Neuronal stem cell (in vitro differentiated cells): ENCODE results near the gene ADAM12.

ENCODE experiments used
- DNase-seq: peaks from one replicate; pipeline ENCODE4 v3.0.0-alpha.2; 2013; ENCODE audit warnings: low spot score
- H2AFZ ChIP-seq: one replicate; pipeline ENCODE4 v1.6.1; 2013; ENCODE audit warnings: mild to moderate bottlenecking, low read length, inconsistent platforms
- H2AK5ac ChIP-seq: 2 replicates; pipeline ENCODE4 v1.6.1; 2013; ENCODE audit warnings: low read depth, mild to moderate bottlenecking, inconsistent platforms, low read length, moderate library complexity, mixed read lengths
- H2BK120ac ChIP-seq: 2 replicates; pipeline ENCODE4 v1.6.1; 2013; ENCODE audit warnings: low read depth, mild to moderate bottlenecking, inconsistent platforms, low read length, moderate library complexity, mixed read lengths
- H2BK12ac ChIP-seq: one replicate; pipeline ENCODE4 v1.6.1; 2013; ENCODE audit warnings: low read length, inconsistent platforms
- H2BK15ac ChIP-seq: 2 replicates; pipeline ENCODE4 v1.6.1; 2013; ENCODE audit warnings: mild to moderate bottlenecking, low read length, inconsistent platforms, mixed read lengths
- H2BK5ac ChIP-seq: one replicate; pipeline ENCODE4 v1.6.1; 2013; ENCODE audit warnings: inconsistent platforms, mild to moderate bottlenecking, low read length, moderate library complexity
- H3K14ac ChIP-seq: one replicate; pipeline ENCODE4 v1.6.1; 2013; ENCODE audit warnings: low read length, inconsistent platforms
- H3K18ac ChIP-seq: 2 replicates; pipeline ENCODE4 v1.6.1; 2013; ENCODE audit warnings: low read length, inconsistent platforms
- H3K23ac ChIP-seq: 2 replicates; pipeline ENCODE4 v1.6.1; 2013; ENCODE audit warnings: low read depth, mild to moderate bottlenecking, mixed read lengths, low read length, inconsistent platforms; ENCODE audit not compliant: poor library complexity
- H3K27ac ChIP-seq: replicated peaks from 3 replicates; pipeline ENCODE4 v1.5.1; 2013; ENCODE audit warnings: low read length, inconsistent platforms
- H3K27me3 ChIP-seq, 3 experiments: 2 replicates each; pipeline ENCODE4 v1.6.1; 2013; ENCODE audit warnings: low read length in 3 of 3, mild to moderate bottlenecking in 2 of 3, inconsistent platforms in 1 of 3, low read depth in 1 of 3, mixed read lengths in 1 of 3, moderate library complexity in 1 of 3; ENCODE audit not compliant: control insufficient read depth in 3 of 3, insufficient read depth in 3 of 3
- H3K36me3 ChIP-seq, 2 donors: replicated peaks in 1 of 2; 2 replicates each; pipeline ENCODE4 v1.6.1; 2013; ENCODE audit warnings: low read length in 2 of 2; ENCODE audit not compliant: control insufficient read depth in 2 of 2, insufficient read depth in 2 of 2
- H3K4ac ChIP-seq: 2 replicates; pipeline ENCODE4 v1.6.1; 2013; ENCODE audit warnings: inconsistent platforms, mild to moderate bottlenecking, low read length, moderate library complexity
- H3K4me1 ChIP-seq, 2 donors: 1 replicate in 1 of 2; 2 replicates in 1 of 2; pipeline ENCODE4 v1.6.1; 2013; ENCODE audit warnings: low read length in 2 of 2, low read depth in 1 of 2; ENCODE audit not compliant: control insufficient read depth in 2 of 2, insufficient read depth in 1 of 2
- H3K4me2 ChIP-seq: one replicate; pipeline ENCODE4 v1.6.1; 2013; ENCODE audit warnings: mild to moderate bottlenecking, low read length, inconsistent platforms; ENCODE audit not compliant: insufficient read depth, poor library complexity, severe bottlenecking
- H3K4me3 ChIP-seq, 2 donors: 2 replicates each; pipeline ENCODE4 v1.5.1; 2013; ENCODE audit warnings: low read length in 2 of 2, mild to moderate bottlenecking in 2 of 2, inconsistent platforms in 1 of 2, moderate library complexity in 1 of 2
- H3K79me1 ChIP-seq: one replicate; pipeline ENCODE4 v1.6.1; 2013; ENCODE audit warnings: low read depth, mild to moderate bottlenecking, inconsistent platforms, low read length, moderate library complexity
- H3K9ac ChIP-seq: one replicate; pipeline ENCODE4 v1.6.1; 2013; ENCODE audit warnings: mild to moderate bottlenecking, low read depth, low read length, inconsistent platforms; ENCODE audit not compliant: poor library complexity
- H3K9me3 ChIP-seq, 2 donors: replicated peaks in 1 of 2; 2 replicates each; pipeline versions ENCODE3 to v1.6.1; 2013; ENCODE audit warnings: low read length in 2 of 2, mild to moderate bottlenecking in 2 of 2, inconsistent platforms in 1 of 2, low read depth in 1 of 2, mixed read lengths in 1 of 2, moderate library complexity in 1 of 2; ENCODE audit not compliant: control insufficient read depth in 2 of 2, insufficient read depth in 1 of 2
- H4K8ac ChIP-seq: one replicate; pipeline ENCODE4 v1.6.1; 2013; ENCODE audit warnings: low read depth, mild to moderate bottlenecking, inconsistent platforms, low read length, moderate library complexity
- H4K91ac ChIP-seq: one replicate; pipeline ENCODE4 v1.6.1; 2013; ENCODE audit warnings: low read length, low read depth, mild to moderate bottlenecking, inconsistent platforms; ENCODE audit not compliant: poor library complexity
- WGBS, 2 donors: extraction: QIAGEN DNeasy Blood & Tissue Kit; methylation state at CpG; one replicate each; pipeline ENCODE4 v1.1.7; 2013; ENCODE audit warnings: missing lambda C conversion rate in 2 of 2, mixed read lengths in 1 of 2; ENCODE audit not compliant: insufficient read length in 2 of 2, insufficient replicate concordance in 1 of 2; ENCODE audit errors: extremely low coverage in 2 of 2; 5-methylcytosine and 5-hydroxymethylcytosine counted together

The ADAM12 gene

DNA sequence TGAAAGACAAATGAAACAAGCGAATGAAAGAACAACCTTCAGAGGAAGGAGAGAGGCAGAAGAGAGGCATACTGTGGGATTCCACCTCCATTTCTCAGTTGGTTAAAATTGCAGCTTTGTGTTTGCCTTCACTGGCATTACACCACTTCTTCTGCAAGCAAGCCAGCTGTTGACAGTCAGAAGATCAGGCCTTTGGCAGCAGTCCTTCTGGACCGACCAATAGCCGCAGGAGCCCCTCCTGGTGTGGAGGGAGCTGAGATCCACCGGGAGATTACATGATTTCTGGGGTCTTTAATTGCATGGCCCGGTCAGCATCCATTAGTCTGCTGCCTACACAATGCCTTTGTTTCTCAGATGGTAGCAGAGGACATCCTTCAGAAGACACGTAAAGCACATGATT lies 206.7 kb downstream of the ADAM12 start:
- H2BK12ac ChIP-seq, result no peak overlapping the region
- H3K27me3 ChIP-seq, result no peaks in the 10 kb centered on the region
- no peaks in the 10 kb centered on the region for H3K36me3 ChIP-seq
- no peak overlapping the region for H2BK120ac ChIP-seq
- no peak overlapping the region for H3K4me3 ChIP-seq
- no peak overlapping the region for H2AK5ac ChIP-seq
- H3K27ac ChIP-seq, result no peak overlapping the region
- H3K4ac ChIP-seq, result no peak overlapping the region
- H2AFZ ChIP-seq, result no peak overlapping the region
- no peak overlapping the region for H3K23ac ChIP-seq
- H3K4me2 ChIP-seq, result no peak overlapping the region
- WGBS, 2 donors, result no CpG with 5 or more reads among the region's 6 CpGs
- no peak overlapping the region for H4K91ac ChIP-seq
- no peak overlapping the region for H2BK5ac ChIP-seq
- no peak overlapping the region for H4K8ac ChIP-seq
- H3K9me3 ChIP-seq, result peaks cover 0 to 5% of the 10 kb centered on the region in 2 donors
- peak overlapping the region; percentile 50 for H3K18ac ChIP-seq
- no peak overlapping the region for H2BK15ac ChIP-seq
- H3K4me1 ChIP-seq, result peaks cover 6 to 19% of the 10 kb centered on the region in 2 donors
- no peaks in the 10 kb centered on the region for H3K79me1 ChIP-seq
- no peak overlapping the region for H3K14ac ChIP-seq
- DNase-seq, result no peak
- H3K9ac ChIP-seq, result no peak overlapping the region

DNA sequence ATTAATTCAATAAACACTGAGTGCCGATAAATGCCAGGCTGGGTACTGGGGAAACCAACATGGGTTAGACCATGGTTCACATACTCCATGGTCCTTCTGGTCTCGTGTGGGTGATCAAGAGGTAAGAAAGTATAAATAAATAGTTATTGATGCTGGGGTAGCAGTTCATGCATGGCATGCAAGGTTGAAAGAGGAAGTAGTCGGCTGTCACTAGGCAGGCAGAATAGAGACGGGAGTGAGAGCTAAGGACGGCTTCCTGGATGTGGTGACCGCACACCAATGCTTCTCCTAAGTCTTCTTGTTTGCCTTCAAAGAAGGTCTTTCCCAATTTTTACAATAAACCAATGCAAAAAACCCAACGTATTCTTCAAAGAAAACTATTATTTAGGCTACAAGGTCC lies 208.6 kb downstream of the ADAM12 start:
- peaks cover 0 to 5% of the 10 kb centered on the region in 2 donors for H3K9me3 ChIP-seq
- H2BK15ac ChIP-seq, result no peak overlapping the region
- no peak overlapping the region for H2BK5ac ChIP-seq
- H3K4ac ChIP-seq, result no peak overlapping the region
- WGBS, 2 donors, result no CpG with 5 or more reads among the region's 7 CpGs
- H3K9ac ChIP-seq, result no peak overlapping the region
- peaks cover 16 to 30% of the 10 kb centered on the region in 2 donors for H3K4me1 ChIP-seq
- H2AK5ac ChIP-seq, result no peak overlapping the region
- DNase-seq, result no peak
- no peaks in the 10 kb centered on the region for H3K36me3 ChIP-seq
- no peak overlapping the region for H2AFZ ChIP-seq
- H3K4me3 ChIP-seq, result no peak overlapping the region
- H3K79me1 ChIP-seq, result no peaks in the 10 kb centered on the region
- H3K23ac ChIP-seq, result no peak overlapping the region
- H2BK12ac ChIP-seq, result no peak overlapping the region
- no peaks in the 10 kb centered on the region for H3K27me3 ChIP-seq
- no peak overlapping the region for H4K8ac ChIP-seq
- no peak overlapping the region for H2BK120ac ChIP-seq
- no peak overlapping the region for H3K14ac ChIP-seq
- no peak overlapping the region for H3K18ac ChIP-seq
- no peak overlapping the region for H3K27ac ChIP-seq
- no peak overlapping the region for H4K91ac ChIP-seq
- H3K4me2 ChIP-seq, result no peak overlapping the region

DNA sequence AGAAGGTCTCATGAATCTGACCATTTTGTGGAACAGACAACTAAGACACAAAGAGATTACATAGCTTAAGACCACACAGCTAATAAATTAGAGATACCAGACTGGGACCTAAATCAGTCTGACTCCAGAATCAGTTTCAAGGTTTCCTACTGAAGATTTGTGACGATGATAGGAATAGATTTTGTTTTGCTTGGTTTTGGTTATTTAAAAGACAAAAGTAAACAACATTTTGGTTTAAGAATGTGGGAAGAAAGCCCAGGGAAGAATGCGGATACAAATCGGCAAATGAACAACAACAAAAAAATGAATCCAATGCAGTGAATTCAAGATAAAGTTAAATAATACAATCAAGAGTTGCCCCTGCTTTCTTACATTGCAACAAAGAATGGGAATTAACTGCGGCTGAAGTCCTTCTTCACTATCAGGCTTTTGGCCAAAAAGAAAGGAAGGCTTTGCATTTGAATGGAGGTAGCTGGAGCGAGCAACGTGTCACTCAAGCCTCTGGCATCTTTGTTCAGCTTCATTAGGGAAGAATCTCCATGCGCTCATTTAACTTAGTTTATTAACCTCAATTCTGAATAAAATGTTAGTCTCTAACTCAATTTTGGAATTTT lies 210.8 kb downstream of the ADAM12 start:
- Histone ChIP-seq H2AK5ac (no peak overlapping the region), H3K18ac (no peak overlapping the region), H2BK12ac (no peak overlapping the region), H3K4me2 (no peak overlapping the region), H3K4ac (no peak overlapping the region), H3K4me3 (no peak overlapping the region), H4K8ac (no peak overlapping the region), H2AFZ (peak overlapping the region; percentile 5), H3K79me1 (no peaks in the 10 kb centered on the region), H3K14ac (no peak overlapping the region), H2BK5ac (no peak overlapping the region), H3K23ac (no peak overlapping the region), H3K27ac (peak overlapping the region; percentile 73), H3K27me3 (no peaks in the 10 kb centered on the region), H3K9ac (no peak overlapping the region), H2BK120ac (no peak overlapping the region), H3K4me1 (peaks cover 18 to 33% of the 10 kb centered on the region in 2 donors), H3K9me3 (peaks cover 0 to 5% of the 10 kb centered on the region in 2 donors), H2BK15ac (no peak overlapping the region), H4K91ac (no peak overlapping the region), H3K36me3 (no peaks in the 10 kb centered on the region)
- DNase-seq, result peak; percentile 58
- WGBS, 2 donors, result no CpG with 5 or more reads among the region's 7 CpGs

DNA sequence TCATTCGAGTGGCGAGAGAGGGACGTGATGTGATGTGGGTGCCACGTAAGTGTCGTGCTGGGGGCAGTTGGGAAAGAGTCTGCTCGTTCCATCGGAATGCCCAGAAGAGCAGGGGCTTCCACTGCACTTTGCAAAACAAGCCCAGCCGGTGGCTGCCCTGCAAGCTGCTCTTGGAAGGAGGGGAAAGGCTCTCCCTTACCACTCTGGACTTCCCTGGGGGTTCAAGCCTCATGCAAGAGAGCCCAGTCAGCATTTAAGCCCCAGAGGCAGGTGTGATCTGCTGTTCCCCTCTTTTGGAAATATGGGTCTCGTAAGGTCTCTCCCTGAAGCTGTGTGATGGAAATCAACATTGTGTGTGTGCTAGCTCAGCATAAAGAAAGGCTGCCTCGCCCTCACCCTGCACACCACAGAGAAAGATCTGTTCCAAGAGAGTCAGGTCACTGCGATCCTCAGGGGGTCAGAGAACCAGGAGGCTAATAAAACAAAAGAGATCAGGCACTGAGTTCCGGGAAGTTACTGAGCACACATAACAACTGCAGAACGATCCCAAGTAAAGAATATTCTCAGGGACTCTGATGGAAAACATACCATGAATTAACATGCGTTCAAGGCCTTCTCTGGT lies 212.5 kb downstream of the ADAM12 start:
- Histone ChIP-seq H3K23ac (no peak overlapping the region), H3K18ac (peak overlapping the region; percentile 82), H4K8ac (no peak overlapping the region), H3K14ac (no peak overlapping the region), H3K36me3 (no peaks in the 10 kb centered on the region), H3K27me3 (no peaks in the 10 kb centered on the region), H2BK15ac (no peak overlapping the region), H3K79me1 (no peaks in the 10 kb centered on the region), H3K27ac (peak overlapping the region; percentile 80), H2BK12ac (no peak overlapping the region), H3K9ac (no peak overlapping the region), H3K4me2 (no peak overlapping the region), H2BK5ac (peak overlapping the region; percentile 50), H2AFZ (peak overlapping the region; percentile 71), H4K91ac (no peak overlapping the region), H3K4me3 (no peak overlapping the region), H3K4me1 (peaks cover 18 to 40% of the 10 kb centered on the region in 2 donors), H2AK5ac (no peak overlapping the region), H3K9me3 (peaks cover 0 to 5% of the 10 kb centered on the region in 2 donors), H3K4ac (no peak overlapping the region), H2BK120ac (no peak overlapping the region)
- WGBS, 2 donors, result no CpG with 5 or more reads among the region's 14 CpGs
- DNase-seq, result no peak
